GM19351 (cell line): ENCODE measurements around the gene AP1S3.

Experiments
- ATAC-seq: cut with Tn5 transposase; IDR thresholded peaks from one replicate; pipeline ENCODE4 v1.9.1; 2021; ENCODE audit warnings: mild to moderate bottlenecking, moderate library complexity; ENCODE audit not compliant: unreplicated experiment

The AP1S3 gene

GRCh38 chr2:223725986-223726970 lies 111.1 kb downstream of the AP1S3 start:
- no peak for ATAC-seq

GRCh38 chr2:223725494-223725893 lies 111.9 kb downstream of the AP1S3 start:
- ATAC-seq: no peak

GRCh38 chr2:223724861-223725260 lies 112.5 kb downstream of the AP1S3 start:
- ATAC-seq: no peak

GRCh38 chr2:223723954-223724411 lies 113.4 kb downstream of the AP1S3 start:
- ATAC-seq: no peak

- no peak for ATAC-seq
Measured at GRCh38 chr2:223722226-223722625, 115.2 kb downstream of the AP1S3 start.

- no peak for ATAC-seq
Measured at GRCh38 chr2:223721746-223722145, 115.6 kb downstream of the AP1S3 start.

- ATAC-seq: peak; percentile 90
Measured at GRCh38 chr2:223720367-223720766, 117.0 kb downstream of the AP1S3 start.

GRCh38 chr2:223712642-223713041 lies 124.7 kb downstream of the AP1S3 start:
- ATAC-seq: no peak

GRCh38 chr2:223711596-223712326 lies 125.6 kb downstream of the AP1S3 start:
- ATAC-seq: no peak
